Testis (tissue), 2 donors: ENCODE results near the gene GABRR2.

Experiments used
- CTCF ChIP-seq, 3 experiments: fragments of 450-650 bp in 2 of 3; fragments of 200-600 bp in 1 of 3; sonication (generic) in 1 of 3; IDR thresholded peaks; one replicate each; pipeline ENCODE4 v1.5.1; 2016 to 2019; ENCODE audit warnings: antibody characterized with exemption in 3 of 3, mild to moderate bottlenecking in 2 of 3, moderate library complexity in 1 of 3
- POLR2A ChIP-seq: fragments of 450-650 bp; IDR thresholded peaks from one replicate; pipeline ENCODE4 v1.6.1; 2017; ENCODE audit warnings: antibody characterized with exemption, mild to moderate bottlenecking, moderate library complexity

- no peak for TF ChIP-seq CTCF (IDR thresholded peaks at IDR 0.05)
- no peak for TF ChIP-seq POLR2A
Measured at GRCh38 chr6:89353702-89354392, 38.7 kb upstream of the GABRR2 start.
